H1 (cell line): Measurements from ENCODE around the gene MYO15A.

Experiments
- CREB1 ChIP-seq: IDR thresholded peaks from 2 replicates; pipeline ENCODE4 v1.6.1; 2012; ENCODE audit warnings: inconsistent platforms
- CTCF ChIP-seq, 3 experiments: IDR thresholded peaks; 1 replicate in 2 of 3; 2 replicates in 1 of 3; pipeline versions ENCODE4 v1.5.1 to v1.6.1; 2011; ENCODE audit warnings: low read length in 3 of 3, mild to moderate bottlenecking in 3 of 3, inconsistent platforms in 2 of 3, low read depth in 1 of 3, moderate library complexity in 1 of 3; ENCODE audit not compliant: insufficient read depth in 1 of 3; ENCODE audit errors: control extremely low read depth in 1 of 3
- JUND ChIP-seq: IDR thresholded peaks from 2 replicates; pipeline ENCODE4 v1.6.1; 2011; ENCODE audit warnings: mild to moderate bottlenecking, improper control_type of control experiment, low read length
- PHF8 ChIP-seq: fragments of 200-600 bp; sonication (generic); conservative IDR thresholded peaks from 2 replicates; pipeline ENCODE4 v1.7.1; 2012; ENCODE audit warnings: low read depth, mild to moderate bottlenecking, inconsistent platforms, low read length, moderate library complexity
- POLR2A ChIP-seq, 2 experiments: IDR thresholded peaks; 1 replicate in 1 of 2; 2 replicates in 1 of 2; pipeline ENCODE4 v1.6.1; 2011; ENCODE audit warnings: low read depth in 2 of 2, low read length in 2 of 2, mild to moderate bottlenecking in 2 of 2; ENCODE audit errors: control extremely low read depth in 1 of 2

DNA sequence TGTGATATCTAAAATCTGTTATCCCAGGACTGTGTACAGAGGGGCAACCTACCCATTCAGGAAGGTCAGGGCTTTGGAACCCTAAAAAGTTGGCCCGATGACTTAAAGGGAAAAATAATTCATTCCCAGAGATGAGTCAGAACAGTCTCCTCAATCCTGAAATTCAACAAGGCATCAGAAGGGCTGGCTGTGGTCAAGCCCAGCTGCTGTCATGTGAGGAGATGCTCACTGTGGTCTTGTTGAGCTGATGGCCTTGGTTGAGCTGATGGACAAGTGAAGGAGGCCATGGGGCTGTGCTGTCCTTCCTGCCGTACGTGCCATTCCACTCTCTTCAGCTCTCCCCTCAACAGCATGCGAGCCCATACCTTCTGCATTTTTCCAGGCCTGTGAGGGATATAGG lies 41.7 kb upstream of the MYO15A start:
- TF ChIP-seq CTCF (IDR thresholded peaks at IDR 0.05; ENCODE audit: control extremely low read depth in 1 of 3, insufficient read depth in 1 of 3, low read depth in 1 of 3, low read length in 3 of 3) (no peak), PHF8 (no peak), CREB1 (no peak), POLR2A (IDR thresholded peaks at IDR 0.05; ENCODE audit: control extremely low read depth in 1 of 2, low read depth in 2 of 2, low read length in 2 of 2) (no peak), JUND (no peak)
